CD8-positive, alpha-beta memory T cell (primary cell): ENCODE results near the gene LIN28B. TPM values are rescaled to one million over a fixed set of nuclear protein-coding genes. Genes with fewer than 3 reads are reported as not detected.

ENCODE experiments used
- CTCF ChIA-PET: fragments of 350-600 bp; sonication (Branson Sonifier 250); formaldehyde crosslinking; loops from one replicate; lab custom pipeline; 2021; ENCODE audit warnings: antibody characterized with exemption; lab: Charles Lee
- POLR2A ChIA-PET: fragments of 350-600 bp; sonication (Branson Sonifier 250); formaldehyde crosslinking; loops from one replicate; lab custom pipeline; 2021; ENCODE audit warnings: antibody characterized with exemption; lab: Charles Lee
- DNase-seq, 5 donors: peaks; one replicate each; pipeline versions ENCODE4 v3.0.0 to v3.0.0-alpha.2; 2020 to 2022; ENCODE audit warnings: mixed read lengths in 1 of 5
- H3K27ac ChIP-seq: one replicate; pipeline ENCODE4 v1.7.0; 2013; ENCODE audit warnings: low read depth, mild to moderate bottlenecking, low read length, moderate library complexity
- H3K27me3 ChIP-seq: 2 replicates; pipeline ENCODE4 v1.7.0; 2013; ENCODE audit warnings: low read length, mild to moderate bottlenecking; ENCODE audit not compliant: insufficient read depth, poor library complexity, severe bottlenecking
- H3K36me3 ChIP-seq: 2 replicates; pipeline ENCODE4 v1.7.0; 2013; ENCODE audit warnings: mild to moderate bottlenecking, low read length, moderate library complexity; ENCODE audit not compliant: insufficient read depth
- H3K4me1 ChIP-seq: 2 replicates; pipeline ENCODE4 v1.7.0; 2013; ENCODE audit warnings: mild to moderate bottlenecking, low read length, moderate library complexity; ENCODE audit not compliant: insufficient read depth
- H3K4me3 ChIP-seq: 2 replicates; pipeline ENCODE4 v1.7.0; 2013; ENCODE audit warnings: mild to moderate bottlenecking, low read length
- H3K9me3 ChIP-seq: 2 replicates; pipeline ENCODE4 v1.7.0; 2013; ENCODE audit warnings: mild to moderate bottlenecking, low read length
- H3K27ac Mint-ChIP-seq, 8 donors: one replicate each; pipeline ENCODE4 v1.8.0; 2020 to 2021; ENCODE audit warnings: mixed read lengths in 8 of 8, mild to moderate bottlenecking in 6 of 8, inconsistent platforms in 3 of 8, moderate library complexity in 3 of 8
- H3K27me3 Mint-ChIP-seq, 2 donors: one replicate each; pipeline ENCODE4 v1.8.0; 2020 to 2021; ENCODE audit warnings: mixed read lengths in 2 of 2, mild to moderate bottlenecking in 1 of 2, moderate library complexity in 1 of 2
- H3K36me3 Mint-ChIP-seq, 3 donors: one replicate each; pipeline ENCODE4 v1.8.0; 2020 to 2021; ENCODE audit warnings: mixed read lengths in 3 of 3, inconsistent platforms in 1 of 3, mild to moderate bottlenecking in 1 of 3
- H3K4me1 Mint-ChIP-seq, 3 donors: one replicate each; pipeline ENCODE4 v1.8.0; 2020 to 2021; ENCODE audit warnings: mixed read lengths in 3 of 3, inconsistent platforms in 1 of 3, mild to moderate bottlenecking in 1 of 3
- H3K4me3 Mint-ChIP-seq, 7 donors: one replicate each; pipeline ENCODE4 v1.8.0; 2020 to 2021; ENCODE audit warnings: mixed read lengths in 7 of 7, mild to moderate bottlenecking in 6 of 7, moderate library complexity in 4 of 7, inconsistent platforms in 2 of 7
- H3K9me3 Mint-ChIP-seq, 5 donors: one replicate each; pipeline ENCODE4 v1.8.0; 2020 to 2022; ENCODE audit warnings: mixed read lengths in 5 of 5, mild to moderate bottlenecking in 3 of 5, moderate library complexity in 2 of 5, inconsistent platforms in 1 of 5
- polyA plus RNA-seq: library from polyadenylated mRNA; unstranded; fragments of 300-500 nt; fragmentation: Illumina TruSeq; gene quantifications from one replicate; pipeline ENCODE4 v1.2.3, GENCODE V29; 2021
- total RNA-seq, 2 experiments: library from RNA; stranded (reverse); gene quantifications; one replicate each; pipeline ENCODE4 v1.2.3, GENCODE V29; 2021

The LIN28B gene
- total and polyA plus RNA-seq, 3 experiments from 2014 or later: not detected

- POLR2A ChIA-PET: no interaction called here
- Mint-ChIP-seq H3K27ac (no peak overlapping the region), H3K36me3 (no peaks in the 10 kb centered on the region), H3K4me3 (no peak overlapping the region), H3K9me3 (peaks cover 16 to 40% (median 27%) of the 10 kb centered on the region in 5 donors), H3K27me3 (peaks cover 59 to 68% of the 10 kb centered on the region in 2 donors), H3K4me1 (peaks cover 5 to 16% (median 9%) of the 10 kb centered on the region in 3 donors)
- CTCF ChIA-PET: no interaction called here
- Histone ChIP-seq H3K36me3 (no peaks in the 10 kb centered on the region), H3K4me1 (no peaks in the 10 kb centered on the region), H3K9me3 (no peaks in the 10 kb centered on the region), H3K4me3 (no peak overlapping the region), H3K27ac (peak overlapping the region; percentile 49), H3K27me3 (peaks cover 32% of the 10 kb centered on the region)
- no peak for DNase-seq
Observed at GRCh38 chr6:104958178-104959025, 1.5 kb downstream of the LIN28B start.

DNA sequence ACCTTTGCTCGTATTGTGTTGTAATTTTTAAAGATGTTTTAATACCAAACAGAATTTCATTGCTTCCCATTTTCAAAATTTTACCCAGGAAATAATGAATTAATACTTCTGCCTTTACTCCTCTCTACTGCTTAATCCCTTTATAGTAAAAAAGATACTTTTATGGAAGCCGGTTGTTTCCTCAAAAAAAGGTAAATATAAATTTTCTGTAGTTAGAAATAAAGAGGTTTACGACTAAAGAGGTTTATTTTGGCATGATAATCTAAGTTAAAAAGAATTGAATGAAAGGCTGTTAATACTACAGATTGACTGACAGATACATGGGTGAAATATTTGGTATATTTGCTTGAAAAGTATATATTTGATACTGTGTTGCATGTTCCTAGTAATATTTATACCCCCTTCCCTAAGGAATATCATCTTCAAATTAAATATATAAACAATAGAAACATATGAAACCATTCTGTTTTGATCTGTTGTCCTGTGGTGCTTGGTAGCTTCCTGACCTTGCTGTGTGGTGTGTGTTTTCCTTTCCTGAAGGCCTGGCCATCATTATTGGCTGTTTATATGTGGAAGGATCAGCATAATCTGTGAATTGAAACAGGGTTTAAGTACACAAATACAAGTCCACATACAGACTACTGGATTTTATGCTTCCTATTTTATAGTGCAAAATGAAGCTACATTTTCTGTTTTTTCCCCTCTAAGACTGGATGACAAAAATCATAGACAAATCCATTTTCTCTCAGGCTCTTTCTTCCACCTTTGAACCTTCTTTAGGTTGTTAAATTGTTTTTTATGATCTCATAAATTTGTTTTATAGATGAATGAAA lies 2.3 kb downstream of the LIN28B start:
- Histone ChIP-seq H3K27me3 (peaks cover 32% of the 10 kb centered on the region), H3K36me3 (no peaks in the 10 kb centered on the region), H3K4me3 (no peak overlapping the region), H3K27ac (peak overlapping the region; percentile 34), H3K9me3 (no peaks in the 10 kb centered on the region), H3K4me1 (no peaks in the 10 kb centered on the region)
- H3K4me1 Mint-ChIP-seq: peaks cover 5 to 10% (median 9%) of the 10 kb centered on the region in 3 donors
- POLR2A ChIA-PET: no interaction called here
- peaks cover 12 to 33% (median 20%) of the 10 kb centered on the region in 5 donors for H3K9me3 Mint-ChIP-seq
- H3K4me3 Mint-ChIP-seq: no peak overlapping the region
- no peaks in the 10 kb centered on the region for H3K36me3 Mint-ChIP-seq
- CTCF ChIA-PET: no interaction called here
- H3K27me3 Mint-ChIP-seq: peaks cover 51 to 59% of the 10 kb centered on the region in 2 donors
- no peak for DNase-seq
- H3K27ac Mint-ChIP-seq: no peak overlapping the region

DNA sequence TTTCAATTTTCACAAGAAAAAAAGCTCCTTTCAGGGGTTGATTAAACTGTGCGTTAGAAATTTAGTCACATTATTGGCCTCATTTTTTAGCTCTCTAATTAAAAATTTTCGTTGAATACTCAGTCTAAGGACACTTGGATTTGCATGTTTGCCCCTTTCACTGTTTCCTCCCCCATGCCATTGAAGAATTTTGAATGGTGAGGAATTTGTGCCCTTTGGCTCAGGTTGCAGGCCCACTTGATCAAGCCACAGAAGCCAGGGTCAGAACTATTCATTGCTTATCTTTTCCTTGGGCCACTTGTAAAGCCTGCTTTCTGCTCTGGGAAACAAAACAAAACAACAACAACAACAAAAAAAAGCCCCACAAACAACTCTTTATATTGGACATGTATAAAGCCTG lies 12.2 kb downstream of the LIN28B start:
- Mint-ChIP-seq H3K4me3 (no peak overlapping the region), H3K27me3 (peaks cover 4 to 7% of the 10 kb centered on the region in 2 donors), H3K27ac (no peak overlapping the region), H3K9me3 (no peaks in the 10 kb centered on the region), H3K4me1 (no peaks in the 10 kb centered on the region), H3K36me3 (no peaks in the 10 kb centered on the region)
- DNase-seq: no peak
- no peaks in the 10 kb centered on the region for H3K36me3 ChIP-seq
- CTCF ChIA-PET: no interaction called here
- no peak overlapping the region for H3K4me3 ChIP-seq
- no peaks in the 10 kb centered on the region for H3K4me1 ChIP-seq
- H3K27ac ChIP-seq: peak overlapping the region; percentile 16
- H3K9me3 ChIP-seq: no peaks in the 10 kb centered on the region
- POLR2A ChIA-PET: no interaction called here
- H3K27me3 ChIP-seq: no peaks in the 10 kb centered on the region

DNA sequence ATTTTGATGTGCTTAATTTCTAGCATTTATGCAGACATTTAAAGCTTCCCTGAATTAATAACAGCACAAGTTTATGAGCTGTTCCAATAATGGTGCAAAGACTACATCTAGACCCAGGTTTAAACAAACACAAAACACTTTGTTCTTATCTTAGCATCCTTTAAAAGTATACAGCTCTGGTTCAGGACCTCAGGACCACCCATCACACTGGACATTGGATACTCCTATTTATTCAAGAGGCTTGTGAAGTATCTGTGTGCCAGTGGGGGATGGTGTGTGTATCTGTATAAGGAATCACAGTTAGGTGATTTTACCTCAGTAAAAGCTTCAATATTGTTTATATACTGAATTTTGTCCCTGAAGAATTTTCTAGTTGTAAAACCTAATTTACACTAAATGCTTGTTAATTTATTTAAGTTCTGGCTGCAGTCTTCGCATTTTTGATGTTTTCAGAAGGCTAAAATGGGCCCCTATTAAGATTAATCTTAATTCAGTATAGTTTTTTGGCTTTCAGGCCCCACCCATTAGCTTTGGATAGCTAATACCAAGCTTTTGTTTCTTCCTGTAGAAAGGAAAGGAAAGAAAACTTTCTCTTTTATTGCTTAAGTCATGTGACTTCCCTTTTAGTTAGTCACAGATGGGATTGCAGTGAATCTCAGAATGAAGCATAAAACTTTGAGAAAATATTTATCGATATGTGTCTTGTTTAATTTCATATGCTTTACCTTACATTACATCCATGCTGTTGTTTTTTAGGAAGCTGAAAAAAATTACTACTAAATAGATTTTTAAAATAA lies 13.1 kb downstream of the LIN28B start:
- DNase-seq: no peak
- POLR2A ChIA-PET: no interaction called here
- H3K36me3 ChIP-seq: no peaks in the 10 kb centered on the region
- H3K4me3 ChIP-seq: no peak overlapping the region
- no peaks in the 10 kb centered on the region for H3K9me3 Mint-ChIP-seq
- H3K27ac ChIP-seq: peak overlapping the region; percentile 11
- H3K4me3 Mint-ChIP-seq: no peak overlapping the region
- no peaks in the 10 kb centered on the region for H3K9me3 ChIP-seq
- no peaks in the 10 kb centered on the region for H3K27me3 ChIP-seq
- no peaks in the 10 kb centered on the region for H3K4me1 Mint-ChIP-seq
- peaks cover 3 to 7% of the 10 kb centered on the region in 2 donors for H3K27me3 Mint-ChIP-seq
- H3K36me3 Mint-ChIP-seq: no peaks in the 10 kb centered on the region
- no peak overlapping the region for H3K27ac Mint-ChIP-seq
- no peaks in the 10 kb centered on the region for H3K4me1 ChIP-seq
- CTCF ChIA-PET: no interaction called here

DNA sequence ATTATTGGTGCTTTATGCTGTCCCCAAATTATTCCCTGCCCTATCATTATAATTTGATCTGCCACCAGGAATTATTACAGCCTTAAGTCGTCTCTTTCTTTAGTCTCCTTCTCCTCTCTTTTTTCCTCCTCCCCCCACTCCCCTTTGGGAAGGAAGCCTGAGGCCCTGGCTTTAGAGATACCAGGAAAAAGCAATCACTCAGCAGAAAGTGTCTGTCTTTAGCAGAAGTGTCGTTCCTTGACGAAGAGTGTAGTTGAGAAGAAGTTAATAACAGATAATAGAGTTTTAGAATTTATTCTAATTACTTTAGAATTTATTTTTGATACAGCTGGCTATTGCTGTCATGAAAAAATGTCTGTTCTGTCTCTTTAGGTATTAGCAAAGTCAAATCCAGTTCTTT lies 16.5 kb downstream of the LIN28B start:
- no peaks in the 10 kb centered on the region for H3K36me3 ChIP-seq
- no peaks in the 10 kb centered on the region for H3K36me3 Mint-ChIP-seq
- no peaks in the 10 kb centered on the region for H3K9me3 ChIP-seq
- no peak overlapping the region for H3K4me3 Mint-ChIP-seq
- no peaks in the 10 kb centered on the region for H3K4me1 Mint-ChIP-seq
- H3K27me3 ChIP-seq: no peaks in the 10 kb centered on the region
- no peak for DNase-seq
- ChIA-PET CTCF (no interaction called here), POLR2A (no interaction called here)
- H3K27me3 Mint-ChIP-seq: peaks cover 6 to 13% of the 10 kb centered on the region in 2 donors
- H3K27ac Mint-ChIP-seq: no peak overlapping the region
- no peak overlapping the region for H3K27ac ChIP-seq
- no peaks in the 10 kb centered on the region for H3K9me3 Mint-ChIP-seq
- no peak overlapping the region for H3K4me3 ChIP-seq
- H3K4me1 ChIP-seq: no peaks in the 10 kb centered on the region

DNA sequence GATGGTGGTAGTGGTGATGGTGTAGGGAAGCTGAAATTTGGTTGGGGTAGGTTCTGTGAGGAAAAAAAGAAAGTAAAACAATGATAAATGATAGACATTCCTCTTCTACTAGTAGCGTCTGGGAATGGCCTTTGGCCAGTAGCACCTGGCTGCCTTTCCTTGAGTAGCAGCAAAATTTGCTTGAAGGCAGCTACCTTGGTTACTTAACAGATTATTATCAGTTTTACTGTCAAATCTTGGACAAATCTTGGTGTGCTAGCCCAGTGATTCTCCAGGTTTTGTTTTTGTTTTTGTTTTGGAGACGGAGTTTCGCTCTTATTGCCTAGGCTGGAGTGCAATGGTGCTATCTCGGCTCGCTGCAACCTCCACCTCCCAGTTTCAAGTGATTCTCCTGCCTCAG lies 26.4 kb downstream of the LIN28B start:
- no peaks in the 10 kb centered on the region for H3K4me1 Mint-ChIP-seq
- ChIA-PET CTCF (no interaction called here), POLR2A (no interaction called here)
- H3K27me3 Mint-ChIP-seq: peaks cover 2 to 18% of the 10 kb centered on the region in 2 donors
- Histone ChIP-seq H3K9me3 (no peaks in the 10 kb centered on the region), H3K4me1 (no peaks in the 10 kb centered on the region), H3K27ac (no peak overlapping the region), H3K27me3 (no peaks in the 10 kb centered on the region), H3K36me3 (no peaks in the 10 kb centered on the region), H3K4me3 (no peak overlapping the region)
- no peak overlapping the region for H3K27ac Mint-ChIP-seq
- no peaks in the 10 kb centered on the region for H3K36me3 Mint-ChIP-seq
- no peak overlapping the region for H3K4me3 Mint-ChIP-seq
- H3K9me3 Mint-ChIP-seq: no peaks in the 10 kb centered on the region
- DNase-seq: no peak

GRCh38 chr6:104983776-104984175 lies 26.9 kb downstream of the LIN28B start:
- POLR2A ChIA-PET: no interaction called here
- no peak overlapping the region for H3K27ac Mint-ChIP-seq
- no peaks in the 10 kb centered on the region for H3K36me3 Mint-ChIP-seq
- Histone ChIP-seq H3K27ac (no peak overlapping the region), H3K36me3 (no peaks in the 10 kb centered on the region), H3K27me3 (no peaks in the 10 kb centered on the region), H3K4me3 (no peak overlapping the region), H3K4me1 (no peaks in the 10 kb centered on the region), H3K9me3 (no peaks in the 10 kb centered on the region)
- CTCF ChIA-PET: no interaction called here
- no peak overlapping the region for H3K4me3 Mint-ChIP-seq
- no peaks in the 10 kb centered on the region for H3K9me3 Mint-ChIP-seq
- H3K27me3 Mint-ChIP-seq: peaks cover 2 to 16% of the 10 kb centered on the region in 2 donors
- DNase-seq: no peak
- no peaks in the 10 kb centered on the region for H3K4me1 Mint-ChIP-seq
